Neural cell (in vitro differentiated cells): ENCODE results near the gene MBTPS2.

Experiments used
- EP300 ChIP-seq: fragments of 450-650 bp; conservative IDR thresholded peaks from 2 replicates; pipeline ENCODE4 v1.6.1; 2014; ENCODE audit warnings: antibody characterized with exemption, mild to moderate bottlenecking, moderate library complexity; ENCODE audit not compliant: poor library complexity, severe bottlenecking
- EZH2 ChIP-seq: fragments of 200-600, 300-800 bp; shearing (Covaris generic), sonication (generic); IDR thresholded peaks from 2 replicates; pipeline ENCODE4 v1.6.1; 2014; ENCODE audit warnings: antibody characterized with exemption, low read length, borderline replicate concordance, mild to moderate bottlenecking; ENCODE audit not compliant: insufficient read depth, poor library complexity, severe bottlenecking
- MXI1 ChIP-seq: fragments of 450-650 bp; conservative IDR thresholded peaks from 2 replicates; pipeline ENCODE4 v1.6.1; 2014; ENCODE audit warnings: antibody characterized with exemption, mild to moderate bottlenecking; ENCODE audit not compliant: poor library complexity, severe bottlenecking
- POLR2AphosphoS5 ChIP-seq: IDR thresholded peaks from 2 replicates; pipeline ENCODE4 v1.6.1; 2012
- RAD21 ChIP-seq: fragments of 450-650 bp; conservative IDR thresholded peaks from 2 replicates; pipeline ENCODE4 v1.6.1; 2014; ENCODE audit warnings: antibody characterized with exemption, mild to moderate bottlenecking, moderate library complexity
- TAF1 ChIP-seq: IDR thresholded peaks from 2 replicates; pipeline ENCODE4 v1.6.1; 2012; ENCODE audit warnings: low read depth
- TF ChIP-seq, protein P1 (sequence below): fragments of 450-650 bp; IDR thresholded peaks from 2 replicates; pipeline ENCODE4 v1.5.1; 2014; ENCODE audit warnings: antibody characterized with exemption, mild to moderate bottlenecking, moderate library complexity; ENCODE audit not compliant: poor library complexity, severe bottlenecking
- TF ChIP-seq, protein P2 (sequence below): IDR thresholded peaks from 2 replicates; pipeline ENCODE4 v1.6.1; 2012; ENCODE audit warnings: borderline replicate concordance

DNA sequence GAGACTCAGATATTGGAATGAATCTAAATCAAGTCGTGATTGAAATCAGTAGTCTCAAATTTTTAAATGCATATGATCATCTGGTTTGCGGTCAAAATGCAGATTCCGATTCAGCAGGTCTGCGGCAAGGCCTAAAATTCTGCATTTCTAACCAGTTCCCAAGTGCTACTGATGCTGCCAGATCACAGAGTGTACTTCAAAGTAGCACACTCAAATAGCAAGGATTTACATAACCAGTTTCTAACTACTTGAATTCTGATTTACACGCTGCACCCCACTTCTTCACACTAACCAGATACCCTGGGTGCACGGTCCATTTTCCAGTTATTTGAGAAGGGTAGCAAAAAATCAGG lies 752 bp downstream of the MBTPS2 start:
- TF ChIP-seq, protein P1, sequence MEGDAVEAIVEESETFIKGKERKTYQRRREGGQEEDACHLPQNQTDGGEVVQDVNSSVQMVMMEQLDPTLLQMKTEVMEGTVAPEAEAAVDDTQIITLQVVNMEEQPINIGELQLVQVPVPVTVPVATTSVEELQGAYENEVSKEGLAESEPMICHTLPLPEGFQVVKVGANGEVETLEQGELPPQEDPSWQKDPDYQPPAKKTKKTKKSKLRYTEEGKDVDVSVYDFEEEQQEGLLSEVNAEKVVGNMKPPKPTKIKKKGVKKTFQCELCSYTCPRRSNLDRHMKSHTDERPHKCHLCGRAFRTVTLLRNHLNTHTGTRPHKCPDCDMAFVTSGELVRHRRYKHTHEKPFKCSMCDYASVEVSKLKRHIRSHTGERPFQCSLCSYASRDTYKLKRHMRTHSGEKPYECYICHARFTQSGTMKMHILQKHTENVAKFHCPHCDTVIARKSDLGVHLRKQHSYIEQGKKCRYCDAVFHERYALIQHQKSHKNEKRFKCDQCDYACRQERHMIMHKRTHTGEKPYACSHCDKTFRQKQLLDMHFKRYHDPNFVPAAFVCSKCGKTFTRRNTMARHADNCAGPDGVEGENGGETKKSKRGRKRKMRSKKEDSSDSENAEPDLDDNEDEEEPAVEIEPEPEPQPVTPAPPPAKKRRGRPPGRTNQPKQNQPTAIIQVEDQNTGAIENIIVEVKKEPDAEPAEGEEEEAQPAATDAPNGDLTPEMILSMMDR = no peak
- no peak for TF ChIP-seq POLR2AphosphoS5
- TF ChIP-seq, protein P2, sequence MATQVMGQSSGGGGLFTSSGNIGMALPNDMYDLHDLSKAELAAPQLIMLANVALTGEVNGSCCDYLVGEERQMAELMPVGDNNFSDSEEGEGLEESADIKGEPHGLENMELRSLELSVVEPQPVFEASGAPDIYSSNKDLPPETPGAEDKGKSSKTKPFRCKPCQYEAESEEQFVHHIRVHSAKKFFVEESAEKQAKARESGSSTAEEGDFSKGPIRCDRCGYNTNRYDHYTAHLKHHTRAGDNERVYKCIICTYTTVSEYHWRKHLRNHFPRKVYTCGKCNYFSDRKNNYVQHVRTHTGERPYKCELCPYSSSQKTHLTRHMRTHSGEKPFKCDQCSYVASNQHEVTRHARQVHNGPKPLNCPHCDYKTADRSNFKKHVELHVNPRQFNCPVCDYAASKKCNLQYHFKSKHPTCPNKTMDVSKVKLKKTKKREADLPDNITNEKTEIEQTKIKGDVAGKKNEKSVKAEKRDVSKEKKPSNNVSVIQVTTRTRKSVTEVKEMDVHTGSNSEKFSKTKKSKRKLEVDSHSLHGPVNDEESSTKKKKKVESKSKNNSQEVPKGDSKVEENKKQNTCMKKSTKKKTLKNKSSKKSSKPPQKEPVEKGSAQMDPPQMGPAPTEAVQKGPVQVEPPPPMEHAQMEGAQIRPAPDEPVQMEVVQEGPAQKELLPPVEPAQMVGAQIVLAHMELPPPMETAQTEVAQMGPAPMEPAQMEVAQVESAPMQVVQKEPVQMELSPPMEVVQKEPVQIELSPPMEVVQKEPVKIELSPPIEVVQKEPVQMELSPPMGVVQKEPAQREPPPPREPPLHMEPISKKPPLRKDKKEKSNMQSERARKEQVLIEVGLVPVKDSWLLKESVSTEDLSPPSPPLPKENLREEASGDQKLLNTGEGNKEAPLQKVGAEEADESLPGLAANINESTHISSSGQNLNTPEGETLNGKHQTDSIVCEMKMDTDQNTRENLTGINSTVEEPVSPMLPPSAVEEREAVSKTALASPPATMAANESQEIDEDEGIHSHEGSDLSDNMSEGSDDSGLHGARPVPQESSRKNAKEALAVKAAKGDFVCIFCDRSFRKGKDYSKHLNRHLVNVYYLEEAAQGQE = no peak
- no peak for TF ChIP-seq TAF1
- TF ChIP-seq EZH2 = no peak
- TF ChIP-seq MXI1 = no peak
- no peak for TF ChIP-seq RAD21
- TF ChIP-seq EP300 = no peak
